GM12878 (cell line): ENCODE measurements around the gene HCN3.

ENCODE experiments used
- EZH2 ChIP-seq: IDR thresholded peaks from 2 replicates; pipeline ENCODE4 v1.6.1; 2012; ENCODE audit warnings: low read depth, mild to moderate bottlenecking, control low read depth, inconsistent platforms, low read length, borderline replicate concordance; ENCODE audit not compliant: control insufficient read depth
- GABPA ChIP-seq: IDR thresholded peaks from 2 replicates; pipeline ENCODE4 v1.6.1; 2014; ENCODE audit warnings: antibody characterized with exemption, low read depth, mild to moderate bottlenecking, inconsistent platforms
- MXI1 ChIP-seq: fragments of 150-350 bp; IDR thresholded peaks from 2 replicates; pipeline ENCODE4 v1.6.1; 2011; ENCODE audit warnings: low read depth, mild to moderate bottlenecking, inconsistent platforms, low read length, improper control_type of control experiment
- POLR2AphosphoS5 ChIP-seq: IDR thresholded peaks from 2 replicates; pipeline ENCODE4 v1.6.1; 2011; ENCODE audit warnings: mild to moderate bottlenecking, low read length, inconsistent platforms
- SKIL ChIP-seq: fragments of 450-650 bp; IDR thresholded peaks from 2 replicates; pipeline ENCODE4 v1.6.1; 2017; ENCODE audit warnings: mild to moderate bottlenecking, low read depth, inconsistent platforms; ENCODE audit not compliant: poor library complexity, severe bottlenecking
- ZSCAN29 ChIP-seq: fragments of 450-650 bp; IDR thresholded peaks from 2 replicates; pipeline ENCODE4 v1.6.1; 2017; ENCODE audit warnings: mild to moderate bottlenecking, moderate library complexity

GRCh38 chr1:155285631-155286044 is 8.4 kb downstream of the HCN3 start:
- TF ChIP-seq SKIL (no peak), ZSCAN29 (no peak), EZH2 (no peak), POLR2AphosphoS5 (no peak), MXI1 (no peak), GABPA (no peak)
